Peyer's patch (tissue), 4 donors: ENCODE results near the gene KRTAP5-10.

Experiments
- CTCF ChIP-seq, 6 experiments: fragments of 450-650 bp in 4 of 6; fragments of 200-600 bp in 2 of 6; sonication (generic) in 1 of 6; IDR thresholded peaks; one replicate each; pipeline ENCODE4 v1.5.1; 2017 to 2019; ENCODE audit warnings: antibody characterized with exemption in 6 of 6, mild to moderate bottlenecking in 3 of 6, moderate library complexity in 1 of 6
- POLR2A ChIP-seq, 2 donors: fragments of 450-650 bp; IDR thresholded peaks; one replicate each; pipeline ENCODE4 v1.5.1; 2017; ENCODE audit warnings: antibody characterized with exemption in 2 of 2, mild to moderate bottlenecking in 2 of 2, moderate library complexity in 2 of 2

DNA sequence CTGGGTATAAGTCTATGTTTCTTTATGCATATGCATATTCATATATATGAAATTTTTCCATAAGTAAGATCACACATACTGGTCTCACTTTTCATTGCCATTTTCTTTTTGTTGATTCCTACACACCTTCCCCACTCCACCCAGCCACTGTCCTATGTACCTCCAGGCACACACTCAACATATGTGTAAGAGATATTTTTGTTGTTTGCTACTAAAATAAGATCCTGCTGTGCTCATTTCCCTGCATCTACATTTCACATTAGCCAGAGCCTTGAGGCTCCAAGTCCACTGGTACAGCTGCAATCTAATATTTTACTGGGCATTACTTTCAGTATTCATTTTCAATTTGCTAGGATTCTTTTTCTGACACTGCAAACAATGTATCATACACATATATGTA, 8.1 kb upstream of the KRTAP5-10 start:
- TF ChIP-seq CTCF (IDR thresholded peaks at IDR 0.05): no peak
- TF ChIP-seq POLR2A (IDR thresholded peaks at IDR 0.05): no peak
